ENCODE data around the gene MINPP1. TPM values are rescaled to one million over a fixed set of nuclear protein-coding genes. Genes with fewer than 3 reads are reported as not detected.

MINPP1 gene
- total and polyA plus RNA-seq, 2 of the 13 experiments (the other 11 are each of a cell fraction or from before 2014, with no cell fraction given), result 19.2 to 53.7 TPM

- TF ChIP-seq SOX6 (IDR thresholded peaks at IDR 0.05), result no peak
- TF ChIP-seq SOX6 (CRISPR knock-in tag; IDR thresholded peaks at IDR 0.05), result peak; percentile 13; the same call in 1 of the 2 replicates
- peak; percentile 59 for TF ChIP-seq GATAD2A (CRISPR knock-in tag; IDR thresholded peaks at IDR 0.05)
- no peak for TF ChIP-seq SP5 (CRISPR knock-in tag; IDR thresholded peaks at IDR 0.05; ENCODE audit: borderline replicate concordance, low read depth)
Measured at GRCh38 chr10:87585565-87586514, 81.1 kb downstream of the MINPP1 start (continued).

GRCh38 chr10:87589645-87590051 lies 85.0 kb downstream of the MINPP1 start:
- no peak overlapping the region for H3K27ac ChIP-seq (ENCODE audit: extremely low read length, insufficient read depth, low read length)
- no peaks in the 10 kb centered on the region for H4K20me1 ChIP-seq (ENCODE audit: insufficient read depth, low read length)
- H3K4me2 ChIP-seq (ENCODE audit: low read depth, low read length), result peak overlapping the region; percentile 30
- TF ChIP-seq, protein P1, sequence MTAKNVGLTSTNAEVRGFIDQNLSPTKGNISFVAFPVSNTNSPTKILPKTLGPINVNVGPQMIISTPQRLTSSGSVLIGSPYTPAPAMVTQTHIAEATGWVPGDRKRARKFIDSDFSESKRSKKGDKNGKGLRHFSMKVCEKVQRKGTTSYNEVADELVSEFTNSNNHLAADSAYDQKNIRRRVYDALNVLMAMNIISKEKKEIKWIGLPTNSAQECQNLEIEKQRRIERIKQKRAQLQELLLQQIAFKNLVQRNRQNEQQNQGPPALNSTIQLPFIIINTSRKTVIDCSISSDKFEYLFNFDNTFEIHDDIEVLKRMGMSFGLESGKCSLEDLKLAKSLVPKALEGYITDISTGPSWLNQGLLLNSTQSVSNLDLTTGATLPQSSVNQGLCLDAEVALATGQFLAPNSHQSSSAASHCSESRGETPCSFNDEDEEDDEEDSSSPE (CRISPR knock-in tag; IDR thresholded peaks at IDR 0.05), result no peak
- TF ChIP-seq FOXA1 (IDR thresholded peaks at IDR 0.05) (no peak), FOXA1 (CRISPR knock-in tag; IDR thresholded peaks at IDR 0.05) (peak; percentile 56; the same call in 1 of the 2 replicates), DMTF1 (CRISPR knock-in tag; IDR thresholded peaks at IDR 0.05) (no peak), ZBTB10 (CRISPR knock-in tag; IDR thresholded peaks at IDR 0.05; ENCODE audit: borderline replicate concordance) (no peak), PHF20 (CRISPR knock-in tag; IDR thresholded peaks at IDR 0.05) (no peak), MIXL1 (CRISPR knock-in tag; IDR thresholded peaks at IDR 0.05) (no peak), FOXA3 (CRISPR knock-in tag; IDR thresholded peaks at IDR 0.05) (peak; percentile 69), ETV6 (CRISPR knock-in tag; conservative IDR thresholded peaks at IDR 0.05) (0 out of 2 replicates have a peak, but pooled peaks have one; percentile 3), GATAD2A (CRISPR knock-in tag; IDR thresholded peaks at IDR 0.05) (peak; percentile 16; the same call in 1 of the 2 replicates), MYPOP (CRISPR knock-in tag; IDR thresholded peaks at IDR 0.05) (0 out of 2 replicates have a peak, but pooled peaks have one; percentile 28)

More at GRCh38 chr10:87589645-87590051, 85.0 kb downstream of the MINPP1 start:
- Histone ChIP-seq H3K27me3 (ENCODE audit: control insufficient read depth in 1 of 2, insufficient read depth in 2 of 2, low read length in 2 of 2) (no peaks in the 10 kb centered on the region), H3K9ac (ENCODE audit: insufficient read depth, low read depth, low read length) (no peak overlapping the region), H2AFZ (ENCODE audit: low read length) (no peak overlapping the region), H3K9me3 (ENCODE audit: low read length) (no peaks in the 10 kb centered on the region), H3K36me3 (replicated peaks in 1 of 2; ENCODE audit: control insufficient read depth in 1 of 2, insufficient read depth in 2 of 2, low read length in 2 of 2) (no peaks in the 10 kb centered on the region), H3K79me2 (ENCODE audit: insufficient read depth, low read length) (no peaks in the 10 kb centered on the region), H3K4me3 (replicated peaks in 1 of 3; ENCODE audit: insufficient read depth in 1 of 3, low read depth in 2 of 3, low read length in 3 of 3) (no peak overlapping the region; a peak in 1 of 6 replicates), H3K4me1 (ENCODE audit: insufficient read depth, low read length) (peaks cover 73% of the 10 kb centered on the region)
- ATAC-seq (peak; percentile 61), FAIRE-seq (peak; percentile 4), DNase-seq (ENCODE audit: low spot score) (peak; percentile 18)
- no TSS peak for BruUV-seq (replicated peaks)
- intact Hi-C loops (cut with micrococcal nuclease; ENCODE audit: unreplicated experiment) (no loop called here), in situ Hi-C loops (cut with HindIII; ENCODE audit: extremely low pct_ligation_motif_present, low pct_unique_long_range_greater_than_20kb) (no loop called here)
- CTCF ChIA-PET (ENCODE audit: low intra/inter-chr PET ratio, low total read pairs), result no interaction called here
- WGBS (ENCODE audit: low lambda C conversion rate), result 0% methylated on average over 3 of the region's 3 CpGs
- POLR2A ChIA-PET, result no interaction called here

Measured in HepG2 (cell line).